Activated T-cell treated with anti-CD3 and anti-CD28 coated beads for 48 hours (primary cell): ENCODE data around the gene TM9SF4.

Experiments used
- DNase-seq: peaks from one replicate; pipeline ENCODE4 v3.0.0-alpha.2; 2020; ENCODE audit warnings: low read depth

The TM9SF4 gene

DNA sequence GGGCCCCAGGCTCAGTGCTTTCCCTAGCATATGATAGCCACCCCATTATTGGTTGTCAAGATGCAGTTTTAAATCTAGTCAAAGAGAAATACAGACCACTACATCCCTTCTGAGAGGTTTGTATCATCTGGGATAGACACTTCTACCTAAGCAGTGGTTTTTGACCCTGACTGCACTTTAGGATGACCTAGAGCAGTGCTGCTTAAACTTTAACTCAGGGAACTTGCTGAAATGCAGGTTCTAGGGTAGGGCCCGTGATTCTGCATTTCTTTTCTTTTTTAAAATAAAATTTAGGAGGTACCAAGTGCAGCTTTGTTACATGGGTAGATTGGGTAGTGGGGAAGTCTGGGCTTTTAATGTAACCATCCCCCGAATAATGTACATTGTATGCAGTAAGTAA, 18.7 kb downstream of the TM9SF4 start:
- no peak for DNase-seq

DNA sequence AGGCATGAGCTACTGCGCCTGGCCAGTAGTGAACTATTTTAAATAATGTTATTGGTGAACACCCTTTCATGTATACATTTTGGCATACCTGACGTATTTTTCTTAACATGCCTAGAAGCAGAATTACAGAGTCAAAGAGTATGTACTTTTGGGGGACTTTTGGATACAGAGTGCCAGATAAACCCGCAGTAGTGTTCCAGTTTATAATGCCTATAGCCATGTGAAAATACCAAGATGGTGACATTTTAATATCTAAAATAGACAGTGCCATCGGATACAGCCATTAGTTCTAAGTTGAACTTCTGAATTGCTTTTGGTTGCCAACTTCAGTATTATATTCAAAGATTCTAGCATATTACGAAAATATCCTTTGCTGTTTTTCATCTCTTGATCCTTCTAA, 20.3 kb downstream of the TM9SF4 start:
- no peak for DNase-seq

DNA sequence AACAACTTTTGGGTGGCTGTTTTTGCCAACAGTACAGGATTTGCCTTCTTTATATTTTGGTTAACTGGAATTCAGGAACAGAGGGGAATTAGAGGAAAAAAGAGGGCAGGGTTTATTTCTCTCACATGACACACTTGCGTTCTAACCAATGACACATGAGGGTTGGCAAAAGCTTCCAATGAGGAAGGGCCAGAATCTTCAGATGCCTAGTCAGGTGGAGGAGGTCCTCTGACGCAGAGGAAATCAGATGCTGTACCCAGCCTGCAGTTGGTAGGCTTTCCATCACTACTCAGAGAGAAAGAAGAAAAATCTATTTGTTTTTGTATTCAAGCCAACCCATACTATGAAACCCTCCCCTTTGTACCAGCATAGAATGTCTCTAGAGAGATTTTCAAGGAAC, 20.8 kb downstream of the TM9SF4 start:
- DNase-seq = no peak

DNA sequence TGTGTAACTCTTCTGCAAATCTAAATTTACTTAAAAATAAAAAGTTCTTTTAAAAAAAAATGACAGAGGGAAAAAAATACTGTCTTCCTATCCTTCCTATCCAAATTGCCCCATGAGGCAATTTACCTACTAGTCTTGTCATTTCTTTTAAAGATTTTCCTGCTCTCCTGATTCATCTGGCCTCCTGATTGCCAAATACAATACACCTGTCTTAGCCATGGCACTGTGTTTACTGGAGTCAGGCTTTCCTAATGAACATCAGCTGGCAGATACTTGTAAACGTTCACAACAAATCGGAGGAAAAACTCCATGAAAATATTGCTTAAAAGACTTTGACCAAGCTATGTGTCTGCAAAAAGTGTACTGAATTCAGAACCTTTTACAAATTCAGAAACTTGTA, 21.5 kb downstream of the TM9SF4 start:
- no peak for DNase-seq

DNA sequence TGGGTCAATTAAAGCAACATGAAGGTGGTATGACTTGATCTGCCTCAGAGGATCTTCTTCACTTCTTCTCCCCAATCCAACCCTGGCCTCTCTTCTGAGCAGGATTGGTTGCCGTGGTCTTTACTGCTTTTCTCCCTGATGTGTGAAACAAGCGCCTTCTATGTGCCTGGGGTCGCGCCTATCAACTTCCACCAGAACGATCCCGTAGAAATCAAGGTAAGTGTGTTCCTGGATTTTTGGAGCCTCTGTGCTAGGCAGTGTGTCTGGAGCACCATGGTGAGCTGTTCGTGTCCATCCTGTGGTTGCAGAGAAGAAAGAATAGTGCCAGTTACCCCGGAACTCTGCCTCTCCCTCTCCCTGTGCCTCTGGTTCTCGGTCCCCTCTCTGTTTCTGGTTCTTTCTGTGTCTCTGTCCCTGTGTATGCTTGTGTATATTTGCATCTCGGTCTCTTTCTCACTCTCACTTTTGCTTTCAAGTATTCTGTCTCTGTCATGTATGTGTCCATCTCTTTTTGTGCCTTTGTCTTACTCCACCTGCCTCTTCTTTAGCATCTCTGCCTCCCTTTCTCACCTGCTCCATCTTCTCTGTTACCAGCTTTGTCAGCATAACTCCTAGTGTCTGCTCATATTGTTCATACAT, 23.5 kb downstream of the TM9SF4 start:
- DNase-seq = no peak

DNA sequence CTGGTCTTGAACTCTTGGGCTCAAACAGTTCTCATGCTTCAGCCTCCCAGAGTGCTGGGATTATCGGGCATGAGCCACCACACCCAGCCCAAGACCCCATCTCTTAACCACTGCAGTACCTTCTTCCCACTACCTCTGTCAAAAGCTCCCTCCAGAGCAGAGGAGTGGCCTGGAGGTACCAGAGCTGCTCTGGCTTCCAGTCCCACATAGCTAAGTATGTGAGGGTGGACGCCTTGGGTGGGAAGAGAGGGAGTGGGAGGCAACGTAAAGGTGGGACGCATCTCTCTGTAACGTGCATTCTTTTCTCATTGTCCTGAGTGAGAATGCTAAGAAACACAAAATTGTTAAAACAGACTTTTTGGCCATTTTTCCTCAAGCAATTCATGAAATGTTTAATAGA, 24.5 kb downstream of the TM9SF4 start:
- DNase-seq = no peak

DNA sequence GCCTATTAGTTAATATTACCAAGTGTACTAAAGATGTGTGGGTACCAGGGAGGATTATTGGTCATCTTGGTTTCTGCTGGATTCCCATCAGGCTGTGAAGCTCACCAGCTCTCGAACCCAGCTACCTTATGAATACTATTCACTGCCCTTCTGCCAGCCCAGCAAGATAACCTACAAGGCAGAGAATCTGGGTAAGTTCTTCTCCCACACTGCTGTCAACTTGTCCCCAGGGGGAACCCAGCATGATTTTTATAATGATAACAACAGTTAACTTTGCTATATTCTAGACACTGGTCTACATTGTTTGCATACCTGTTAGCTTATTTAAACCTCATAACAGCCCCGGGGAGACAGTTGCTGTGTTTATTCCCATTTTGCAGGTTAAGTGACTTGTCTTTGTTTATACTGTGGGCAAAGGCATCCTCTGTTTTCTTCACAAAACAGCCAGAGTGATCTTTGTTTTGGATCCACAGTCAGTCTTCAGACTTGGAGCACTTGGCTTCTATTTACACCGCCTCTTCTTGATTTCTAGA, 26.5 kb downstream of the TM9SF4 start:
- no peak for DNase-seq

DNA sequence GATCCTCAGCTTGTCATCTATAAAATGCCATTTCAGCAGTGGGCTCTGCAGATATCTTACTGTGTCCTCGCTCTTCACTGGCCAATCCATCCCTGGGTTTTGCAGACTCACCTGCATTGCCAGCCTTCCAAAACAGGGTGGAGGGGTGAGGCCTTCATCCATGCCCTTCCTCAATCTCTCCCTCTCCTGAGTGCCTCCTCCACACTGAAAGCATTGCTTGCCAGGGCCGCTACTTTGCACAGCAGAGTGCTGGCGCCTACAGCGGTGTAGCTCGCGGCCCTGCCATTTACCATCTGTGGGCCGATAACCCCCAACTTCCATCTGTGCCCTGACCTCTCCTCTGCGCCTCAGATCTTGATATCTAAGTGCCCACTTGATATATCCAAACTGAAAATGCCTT, 29.4 kb downstream of the TM9SF4 start:
- DNase-seq = no peak

DNA sequence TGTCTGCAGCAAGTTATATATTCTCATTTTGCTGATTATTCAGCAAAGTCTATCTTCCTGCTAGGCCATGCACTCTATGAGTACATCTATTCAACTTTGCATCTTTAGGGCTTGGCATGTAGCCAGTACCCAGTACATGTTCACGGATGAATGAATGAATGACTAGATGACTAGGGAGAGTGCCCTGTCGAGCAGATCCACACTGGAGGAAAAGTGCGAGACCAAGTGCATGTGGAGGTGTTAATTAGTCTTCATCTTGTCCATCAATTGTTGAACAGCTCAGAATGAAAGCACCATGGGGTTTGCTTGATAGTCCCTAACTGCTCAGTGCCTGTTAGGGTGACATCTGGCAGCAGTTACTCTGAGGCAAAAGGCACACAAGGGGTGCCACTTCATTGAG, 30.4 kb downstream of the TM9SF4 start:
- DNase-seq = no peak

DNA sequence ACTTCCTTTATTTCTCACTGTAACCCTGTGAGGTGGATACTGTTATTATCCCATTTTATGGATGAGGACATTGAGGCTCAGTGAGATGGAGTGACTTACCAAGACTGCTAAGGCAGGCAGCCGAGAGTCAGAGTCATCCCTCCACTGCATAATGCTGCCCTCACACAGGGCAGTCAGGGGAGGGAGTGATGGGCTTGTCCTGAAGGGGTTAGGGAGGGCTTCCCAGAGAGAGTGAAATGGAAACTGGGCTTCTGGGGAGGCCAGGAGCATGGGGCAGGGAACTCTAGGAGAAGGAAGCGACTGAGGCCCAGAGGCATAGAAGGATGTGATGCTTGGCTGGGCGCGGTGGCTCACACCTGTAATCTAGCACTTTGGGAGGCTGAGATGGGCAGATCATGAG, 31.1 kb downstream of the TM9SF4 start:
- no peak for DNase-seq

DNA sequence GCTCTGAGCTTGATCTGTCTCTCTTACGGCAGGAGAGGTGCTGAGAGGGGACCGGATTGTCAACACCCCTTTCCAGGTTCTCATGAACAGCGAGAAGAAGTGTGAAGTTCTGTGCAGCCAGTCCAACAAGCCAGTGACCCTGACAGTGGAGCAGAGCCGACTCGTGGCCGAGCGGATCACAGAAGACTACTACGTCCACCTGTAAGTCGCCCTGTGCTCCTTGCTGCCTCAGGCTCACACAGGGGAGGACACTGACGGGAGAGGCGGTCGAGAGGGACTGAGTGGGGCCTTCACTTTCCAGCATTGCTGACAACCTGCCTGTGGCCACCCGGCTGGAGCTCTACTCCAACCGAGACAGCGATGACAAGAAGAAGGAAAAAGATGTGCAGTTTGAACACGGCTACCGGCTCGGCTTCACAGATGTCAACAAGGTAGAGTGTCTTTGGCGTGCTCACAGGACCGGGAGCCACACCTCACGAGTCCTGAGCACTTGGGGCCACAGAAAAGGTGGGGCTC, 32.0 kb downstream of the TM9SF4 start:
- DNase-seq = no peak

DNA sequence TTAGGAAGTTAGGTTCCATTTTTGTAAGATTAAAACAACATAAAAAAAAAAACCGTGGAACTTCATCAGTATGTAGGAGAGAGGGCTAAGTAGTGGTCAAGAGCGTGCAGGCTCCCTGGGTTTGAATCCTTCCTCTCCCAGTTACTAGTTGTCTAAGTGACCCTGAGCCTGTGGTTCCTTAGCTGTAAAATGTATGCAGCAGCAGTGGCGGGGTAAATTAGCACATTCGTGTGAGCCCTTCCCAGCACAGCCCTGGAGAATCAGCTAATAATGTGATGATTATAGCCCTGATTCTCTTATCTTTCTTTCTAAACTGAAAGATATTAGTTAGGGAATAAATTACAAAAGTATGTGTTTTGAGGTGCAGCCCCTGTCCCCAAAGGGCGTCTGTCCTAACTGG, 32.6 kb downstream of the TM9SF4 start:
- DNase-seq = no peak

DNA sequence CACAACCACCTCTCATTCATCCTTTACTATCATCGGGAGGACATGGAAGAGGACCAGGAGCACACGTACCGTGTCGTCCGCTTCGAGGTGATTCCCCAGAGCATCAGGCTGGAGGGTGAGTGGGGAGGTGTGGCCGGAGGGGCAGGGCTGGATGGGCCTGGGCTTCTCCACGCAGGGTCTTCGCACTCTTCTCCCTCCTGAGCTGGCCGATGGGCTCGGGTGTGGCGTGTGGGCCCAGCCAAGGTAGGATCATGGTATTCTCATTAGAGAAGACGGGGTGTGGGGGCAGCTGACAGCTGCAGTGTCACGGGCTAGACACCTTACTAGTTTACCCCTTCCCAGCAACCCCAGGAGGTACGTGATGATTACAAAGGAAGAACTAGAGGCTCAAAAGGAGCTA, 33.5 kb downstream of the TM9SF4 start:
- no peak for DNase-seq

DNA sequence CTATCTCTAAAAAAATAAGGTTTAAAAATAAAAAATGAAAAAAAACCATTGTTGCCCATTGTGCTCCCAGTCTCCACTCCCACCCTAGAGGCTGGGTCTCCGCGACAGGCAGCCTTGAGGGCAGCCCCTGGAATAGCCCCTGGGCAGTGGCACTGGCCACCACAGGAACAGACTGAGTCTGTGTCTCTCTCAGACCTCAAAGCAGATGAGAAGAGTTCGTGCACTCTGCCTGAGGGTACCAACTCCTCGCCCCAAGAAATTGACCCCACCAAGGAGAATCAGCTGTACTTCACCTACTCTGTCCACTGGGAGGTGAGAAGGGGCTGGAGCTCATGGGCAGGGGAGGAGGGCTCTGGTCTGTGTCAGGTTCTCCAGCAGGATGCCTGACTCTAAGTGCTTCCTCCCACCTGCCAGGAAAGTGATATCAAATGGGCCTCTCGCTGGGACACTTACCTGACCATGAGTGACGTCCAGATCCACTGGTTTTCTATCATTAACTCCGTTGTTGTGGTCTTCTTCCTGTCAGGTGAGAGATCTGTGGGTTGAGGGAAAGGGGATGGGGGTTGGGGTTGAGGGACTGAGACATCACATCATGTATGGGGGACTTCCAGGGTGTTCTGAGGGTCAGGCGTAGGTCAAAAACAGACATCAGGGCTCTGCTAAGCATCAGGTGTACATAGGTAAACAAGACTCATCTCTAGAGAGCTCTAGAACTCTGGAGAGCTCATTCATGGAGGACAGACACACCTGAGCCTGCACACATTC, 35.6 kb downstream of the TM9SF4 start:
- DNase-seq = no peak

DNA sequence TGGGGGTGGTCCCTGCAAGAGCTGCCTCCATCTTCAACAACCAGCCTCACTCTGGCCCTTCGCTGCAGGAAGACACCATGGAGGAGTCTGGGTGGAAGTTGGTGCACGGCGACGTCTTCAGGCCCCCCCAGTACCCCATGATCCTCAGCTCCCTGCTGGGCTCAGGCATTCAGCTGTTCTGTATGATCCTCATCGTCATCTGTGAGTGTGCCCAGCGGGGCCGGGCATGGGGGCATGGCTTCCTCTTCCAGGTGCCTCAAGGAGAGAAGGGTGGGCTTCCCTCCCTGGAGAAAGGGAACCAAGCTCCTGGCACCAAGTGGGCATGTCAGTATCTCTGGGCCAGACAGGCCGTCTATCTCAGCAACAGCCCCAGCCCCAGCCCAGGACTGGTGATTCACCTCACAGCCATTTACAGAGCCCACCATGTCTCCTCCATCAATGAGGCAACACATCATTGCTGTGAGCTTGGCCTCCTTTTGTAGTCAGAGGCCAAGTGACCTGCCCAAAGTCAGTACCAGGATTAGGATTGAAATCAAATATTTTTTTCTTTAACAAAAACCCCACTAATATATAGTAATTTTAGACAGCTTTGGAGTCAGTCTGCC, 40.2 kb downstream of the TM9SF4 start:
- DNase-seq = no peak

DNA sequence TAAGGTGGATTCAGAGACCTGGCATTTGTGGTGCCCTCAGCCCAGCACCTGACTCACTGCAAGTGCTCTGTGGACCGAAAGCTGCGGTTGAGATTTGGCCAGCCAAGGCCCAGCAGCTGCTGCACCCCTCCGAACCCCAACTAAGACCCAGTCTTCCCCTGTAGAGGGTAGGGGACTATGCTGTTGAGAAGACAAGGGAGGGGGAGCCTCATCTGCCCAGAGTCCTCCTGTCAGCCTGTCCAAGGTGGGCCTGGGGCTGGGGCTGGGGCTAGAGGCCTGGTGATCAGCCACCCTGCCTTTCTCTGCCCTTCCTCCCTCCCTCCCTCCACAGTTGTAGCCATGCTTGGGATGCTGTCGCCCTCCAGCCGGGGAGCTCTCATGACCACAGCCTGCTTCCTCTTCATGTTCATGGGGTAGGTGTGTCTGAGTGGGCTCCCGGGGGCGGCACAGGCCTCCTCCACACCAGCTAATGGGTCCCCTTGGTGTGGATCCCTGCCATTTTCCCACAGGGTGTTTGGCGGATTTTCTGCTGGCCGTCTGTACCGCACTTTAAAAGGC, 40.9 kb downstream of the TM9SF4 start:
- DNase-seq = no peak

DNA sequence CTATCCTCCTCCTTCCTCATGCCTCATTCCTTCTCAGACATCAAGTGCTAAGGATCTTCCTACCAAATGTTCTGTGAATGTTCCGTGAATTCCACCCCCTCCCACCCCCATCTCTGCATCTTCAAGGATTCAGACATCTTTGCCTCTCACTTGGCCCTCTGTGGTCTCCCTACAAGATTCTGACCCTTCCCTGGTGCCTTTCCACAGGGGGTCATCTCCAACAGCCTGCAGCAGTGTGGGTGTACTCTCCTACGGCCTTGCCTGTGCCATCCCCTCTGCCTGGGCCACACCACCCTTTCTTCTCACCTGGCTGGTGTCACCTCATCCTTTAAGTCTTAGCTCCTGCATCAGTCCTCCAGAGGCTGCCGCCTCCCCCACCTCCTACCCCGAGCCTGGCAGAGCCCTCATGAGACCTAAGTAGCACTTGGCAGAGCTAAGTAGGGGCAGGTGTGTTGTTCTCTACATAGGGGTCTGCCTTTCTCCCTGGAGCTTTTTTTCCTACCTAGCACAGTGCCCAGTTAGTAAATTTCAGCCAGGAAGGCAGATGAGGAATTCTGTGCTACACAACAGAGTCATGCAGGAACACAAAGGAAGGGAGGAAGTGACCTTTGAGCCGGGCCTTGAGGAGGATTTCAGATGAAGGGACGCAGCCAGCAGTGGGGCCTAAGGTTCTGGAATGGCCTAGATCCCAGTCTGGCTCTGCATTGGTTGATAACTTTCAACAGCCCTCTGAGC, 43.1 kb downstream of the TM9SF4 start:
- DNase-seq = no peak

DNA sequence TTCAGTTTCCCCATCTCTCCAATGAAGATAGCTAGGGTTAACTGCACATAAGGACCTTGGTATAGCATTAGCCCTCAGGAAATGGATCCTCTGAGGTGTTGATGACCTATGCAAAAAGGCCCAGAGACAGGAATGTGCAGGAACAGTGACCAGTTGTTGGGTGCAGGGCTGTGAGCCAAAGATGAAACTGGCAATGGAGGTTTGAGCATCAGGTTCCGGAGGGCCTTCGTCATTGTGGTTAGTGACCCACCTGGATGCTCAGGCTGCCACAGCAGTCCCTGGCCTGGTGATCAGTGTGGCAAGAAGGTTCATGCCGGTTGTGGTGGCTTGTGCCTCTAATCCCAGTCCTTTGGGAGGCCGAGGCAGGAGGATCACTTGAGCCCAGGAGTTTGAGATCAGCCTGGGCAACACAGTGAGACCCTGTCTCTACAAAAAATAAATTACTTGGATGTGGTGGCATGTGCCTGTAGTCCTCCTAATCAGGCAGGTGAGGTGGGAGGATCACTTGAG, 43.7 kb downstream of the TM9SF4 start:
- no peak for DNase-seq

DNA sequence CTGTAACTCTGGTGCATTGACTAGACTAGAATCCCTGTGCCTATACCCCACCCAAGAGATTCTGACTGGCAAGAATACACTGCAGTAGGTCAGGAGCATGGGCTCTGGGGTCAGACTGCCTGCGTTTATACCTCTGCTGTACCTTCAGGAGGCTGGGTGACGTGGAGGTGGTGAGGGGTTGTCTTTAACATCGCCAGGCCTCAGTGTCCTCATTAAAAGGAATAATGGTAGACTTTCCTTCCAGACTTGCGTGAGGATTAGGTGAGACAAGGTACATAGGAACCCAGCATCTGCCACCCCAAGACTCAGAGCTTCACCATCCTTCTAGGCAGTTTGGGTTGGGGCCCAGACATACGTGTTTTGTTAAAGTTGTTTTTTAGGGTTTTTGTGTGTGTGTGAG, 44.3 kb downstream of the TM9SF4 start:
- DNase-seq = no peak

DNA sequence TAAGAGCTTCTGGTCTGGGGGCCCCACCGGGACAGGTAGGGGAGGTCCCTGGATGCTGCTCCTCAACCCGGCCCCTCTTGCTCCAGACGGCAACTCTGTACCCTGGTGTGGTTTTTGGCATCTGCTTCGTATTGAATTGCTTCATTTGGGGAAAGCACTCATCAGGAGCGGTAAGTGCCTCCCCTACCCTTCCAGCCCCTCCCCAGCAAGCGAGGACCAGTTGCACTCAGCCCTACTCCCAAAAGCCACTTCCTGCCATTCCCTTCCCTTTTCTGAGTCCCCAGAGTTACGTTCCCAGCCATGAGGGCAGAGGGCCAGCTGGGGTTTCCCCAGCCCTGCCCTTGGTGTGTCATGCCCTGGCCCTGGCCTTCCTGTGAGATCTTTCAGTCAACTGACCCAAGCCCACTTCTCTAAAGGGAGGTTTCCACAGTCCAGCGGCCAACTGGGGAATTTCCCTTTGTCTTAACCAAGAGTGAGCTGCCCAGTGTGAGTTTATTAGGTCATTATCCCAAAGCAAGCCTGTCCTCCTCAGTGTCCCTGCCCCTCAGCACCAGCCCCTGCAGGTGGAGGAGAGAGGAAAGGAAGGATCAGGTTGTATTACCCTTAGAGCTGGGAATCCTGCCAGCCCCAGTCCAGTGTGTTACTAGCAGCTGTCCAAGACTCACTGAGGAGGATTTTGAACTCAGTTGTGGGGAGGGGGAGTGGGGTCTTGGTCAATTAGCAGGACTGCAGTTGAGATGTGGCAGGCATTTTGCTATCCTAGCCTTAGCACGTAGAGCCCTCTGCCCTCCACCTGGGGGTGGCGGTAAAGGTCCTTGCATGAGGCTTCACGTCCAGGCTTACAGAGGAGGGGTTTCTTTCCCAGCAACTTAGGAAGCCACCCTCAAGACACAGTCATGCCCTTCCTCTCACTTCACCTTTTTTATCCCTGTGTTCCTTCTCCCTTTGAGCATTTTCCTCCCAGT, 45.8 kb downstream of the TM9SF4 start:
- DNase-seq = no peak

DNA sequence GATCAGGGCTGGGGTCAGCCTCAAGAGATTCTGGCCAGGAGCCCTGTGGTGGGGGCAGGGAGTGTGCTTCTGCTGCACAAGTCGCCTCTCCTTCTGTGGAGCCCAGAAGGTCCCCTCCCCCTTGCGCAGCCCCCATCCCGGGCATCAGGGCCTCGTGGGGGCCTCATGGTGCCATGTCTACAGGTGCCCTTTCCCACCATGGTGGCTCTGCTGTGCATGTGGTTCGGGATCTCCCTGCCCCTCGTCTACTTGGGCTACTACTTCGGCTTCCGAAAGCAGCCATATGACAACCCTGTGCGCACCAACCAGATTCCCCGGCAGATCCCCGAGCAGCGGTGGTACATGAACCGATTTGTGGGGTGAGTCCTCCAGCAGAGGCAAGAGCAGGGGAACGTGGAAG, 48.1 kb downstream of the TM9SF4 start:
- no peak for DNase-seq
